Loucy (cell line): ENCODE measurements around the gene SFPQ.

ENCODE experiments used
- H2AFZ ChIP-seq: fragments of 200-600 bp; sonication (generic); 2 replicates; pipeline ENCODE4 v1.6.0; 2016; ENCODE audit warnings: antibody characterized with exemption, mild to moderate bottlenecking, low read length, moderate library complexity
- H3F3A ChIP-seq: fragments of 200-600 bp; 2 replicates; pipeline ENCODE4 v1.6.0; 2016; ENCODE audit warnings: antibody characterized with exemption, low read depth, mild to moderate bottlenecking
- H3K27me3 ChIP-seq: fragments of 200-600 bp; sonication (generic); 2 replicates; pipeline ENCODE4 v1.6.1; 2014; ENCODE audit warnings: low read length, mild to moderate bottlenecking; ENCODE audit not compliant: insufficient read depth, poor library complexity, severe bottlenecking
- H3K36me3 ChIP-seq: fragments of 200-600 bp; sonication (generic); 2 replicates; pipeline ENCODE4 v1.6.1; 2016; ENCODE audit warnings: low read length; ENCODE audit not compliant: insufficient read depth
- H3K4me1 ChIP-seq: fragments of 200-600 bp; sonication (generic); 2 replicates; pipeline ENCODE4 v1.5.1; 2014; ENCODE audit warnings: low read length, mild to moderate bottlenecking; ENCODE audit not compliant: insufficient read depth, poor library complexity, severe bottlenecking
- H3K4me2 ChIP-seq: fragments of 200-600 bp; sonication (generic); 2 replicates; pipeline ENCODE4 v1.6.0; 2014; ENCODE audit warnings: antibody characterized with exemption, low read length, low read depth, mild to moderate bottlenecking; ENCODE audit not compliant: poor library complexity, severe bottlenecking
- H3K4me3 ChIP-seq: fragments of 200-600 bp; sonication (generic); 2 replicates; pipeline ENCODE4 v1.5.1; 2014; ENCODE audit warnings: low read length, mild to moderate bottlenecking, mixed read lengths; ENCODE audit not compliant: poor library complexity, severe bottlenecking
- H3K79me2 ChIP-seq: fragments of 200-600 bp; sonication (generic); 2 replicates; pipeline ENCODE4 v1.6.1; 2014; ENCODE audit warnings: low read length; ENCODE audit not compliant: insufficient read depth
- H3K9ac ChIP-seq: fragments of 200-600 bp; sonication (generic); 2 replicates; pipeline ENCODE4 v1.6.0; 2014; ENCODE audit warnings: mild to moderate bottlenecking, low read depth, low read length, moderate library complexity; ENCODE audit not compliant: poor library complexity, severe bottlenecking
- H3K9me2 ChIP-seq: fragments of 200-600 bp; sonication (generic); replicated peaks from 2 replicates; pipeline ENCODE4 v1.6.1; 2016; ENCODE audit warnings: low read depth, low read length, mixed read lengths
- H3K9me3 ChIP-seq: fragments of 200-600 bp; sonication (generic); 2 replicates; pipeline ENCODE4 v1.6.1; 2014; ENCODE audit warnings: mild to moderate bottlenecking, antibody characterized with exemption, low read length, low read depth; ENCODE audit not compliant: insufficient read depth
- H4K20me1 ChIP-seq: fragments of 200-600 bp; sonication (generic); 2 replicates; pipeline ENCODE4 v1.6.0; 2014; ENCODE audit warnings: antibody characterized with exemption, low read length, mild to moderate bottlenecking; ENCODE audit not compliant: insufficient read depth, poor library complexity, severe bottlenecking
- EZH2phosphoT487 ChIP-seq: fragments of 200-600 bp; IDR thresholded peaks from 2 replicates; pipeline ENCODE4 v1.6.1; 2018; ENCODE audit warnings: antibody characterized with exemption, mild to moderate bottlenecking, moderate library complexity, borderline replicate concordance
- TF ChIP-seq, protein P1 (sequence below): fragments of 200-600 bp; sonication (generic); conservative IDR thresholded peaks from 2 replicates; pipeline ENCODE4 v1.5.1; 2014; ENCODE audit warnings: mild to moderate bottlenecking, antibody characterized with exemption, low read length

Gene SFPQ

DNA sequence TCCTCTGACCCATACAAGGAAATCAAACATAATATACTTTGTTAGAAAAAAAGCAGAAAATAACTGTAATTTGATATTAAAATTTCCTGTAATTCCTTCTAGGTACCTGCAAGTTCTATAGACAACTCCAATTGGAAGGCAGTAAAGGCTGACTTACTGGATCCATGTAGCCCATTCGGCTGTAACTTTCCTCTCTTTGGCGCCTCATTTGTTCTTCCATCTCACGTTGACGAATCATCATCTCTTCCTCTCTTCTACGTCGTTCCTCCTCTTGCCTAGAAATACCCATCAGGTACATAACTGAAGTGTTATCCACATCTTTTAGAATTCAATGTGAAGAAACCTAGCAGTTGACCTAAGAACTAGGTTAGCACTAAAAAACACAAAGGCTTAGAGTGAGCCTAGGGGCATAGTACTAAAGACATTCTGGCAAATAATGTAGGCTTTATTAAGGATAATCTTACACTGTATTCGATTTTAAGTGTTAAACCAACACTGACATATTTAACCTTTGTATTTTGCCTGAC lies 5.1 kb downstream of the SFPQ start:
- peaks cover 89% of the 10 kb centered on the region for H3K36me3 ChIP-seq
- peaks cover 90% of the 10 kb centered on the region for H4K20me1 ChIP-seq
- peaks cover 53% of the 10 kb centered on the region for H3K4me1 ChIP-seq
- peaks cover 100% of the 10 kb centered on the region for H3K79me2 ChIP-seq
- peak overlapping the region; percentile 87 for H3K4me2 ChIP-seq
- peaks cover 19% of the 10 kb centered on the region for H3K27me3 ChIP-seq
- H3K9me2 ChIP-seq = no peaks in the 10 kb centered on the region
- H3K4me3 ChIP-seq = peak overlapping the region; percentile 98
- H3K9ac ChIP-seq = peak overlapping the region; percentile 4
- no peaks in the 10 kb centered on the region for H3K9me3 ChIP-seq
- TF ChIP-seq, protein P1, sequence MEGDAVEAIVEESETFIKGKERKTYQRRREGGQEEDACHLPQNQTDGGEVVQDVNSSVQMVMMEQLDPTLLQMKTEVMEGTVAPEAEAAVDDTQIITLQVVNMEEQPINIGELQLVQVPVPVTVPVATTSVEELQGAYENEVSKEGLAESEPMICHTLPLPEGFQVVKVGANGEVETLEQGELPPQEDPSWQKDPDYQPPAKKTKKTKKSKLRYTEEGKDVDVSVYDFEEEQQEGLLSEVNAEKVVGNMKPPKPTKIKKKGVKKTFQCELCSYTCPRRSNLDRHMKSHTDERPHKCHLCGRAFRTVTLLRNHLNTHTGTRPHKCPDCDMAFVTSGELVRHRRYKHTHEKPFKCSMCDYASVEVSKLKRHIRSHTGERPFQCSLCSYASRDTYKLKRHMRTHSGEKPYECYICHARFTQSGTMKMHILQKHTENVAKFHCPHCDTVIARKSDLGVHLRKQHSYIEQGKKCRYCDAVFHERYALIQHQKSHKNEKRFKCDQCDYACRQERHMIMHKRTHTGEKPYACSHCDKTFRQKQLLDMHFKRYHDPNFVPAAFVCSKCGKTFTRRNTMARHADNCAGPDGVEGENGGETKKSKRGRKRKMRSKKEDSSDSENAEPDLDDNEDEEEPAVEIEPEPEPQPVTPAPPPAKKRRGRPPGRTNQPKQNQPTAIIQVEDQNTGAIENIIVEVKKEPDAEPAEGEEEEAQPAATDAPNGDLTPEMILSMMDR = no peak
- TF ChIP-seq EZH2phosphoT487 = no peak
- no peak overlapping the region for H2AFZ ChIP-seq
- no peaks in the 10 kb centered on the region for H3F3A ChIP-seq

- Histone ChIP-seq H3K27me3 (peaks cover 4% of the 10 kb centered on the region), H3K9me2 (no peaks in the 10 kb centered on the region), H3K4me1 (peaks cover 69% of the 10 kb centered on the region), H3K4me2 (peak overlapping the region; percentile 87), H4K20me1 (peaks cover 100% of the 10 kb centered on the region), H3K79me2 (peaks cover 100% of the 10 kb centered on the region), H3K4me3 (peak overlapping the region; percentile 98), H2AFZ (no peak overlapping the region), H3K36me3 (peaks cover 100% of the 10 kb centered on the region), H3K9ac (peak overlapping the region; percentile 23), H3F3A (no peaks in the 10 kb centered on the region), H3K9me3 (no peaks in the 10 kb centered on the region)
- TF ChIP-seq, protein P1 = no peak
- no peak for TF ChIP-seq EZH2phosphoT487
Measured at GRCh38 chr1:35186239-35186638, 6.7 kb downstream of the SFPQ start.

- Histone ChIP-seq H3F3A (no peaks in the 10 kb centered on the region), H3K27me3 (no peaks in the 10 kb centered on the region), H3K9me3 (no peaks in the 10 kb centered on the region), H3K9ac (peak overlapping the region; percentile 23), H3K4me1 (peaks cover 80% of the 10 kb centered on the region), H3K36me3 (peaks cover 100% of the 10 kb centered on the region), H3K4me3 (peak overlapping the region; percentile 98), H3K9me2 (no peaks in the 10 kb centered on the region), H3K4me2 (peak overlapping the region; percentile 87), H3K79me2 (peaks cover 100% of the 10 kb centered on the region), H2AFZ (no peak overlapping the region), H4K20me1 (peaks cover 100% of the 10 kb centered on the region)
- TF ChIP-seq EZH2phosphoT487 = no peak
- TF ChIP-seq, protein P1 = no peak
Measured at GRCh38 chr1:35185200-35185599, 7.7 kb downstream of the SFPQ start.
